ENCODE data around the gene TBC1D21. TPM values are rescaled to one million over a fixed set of nuclear protein-coding genes. Genes with fewer than 3 reads are reported as not detected.

The TBC1D21 gene
- total RNA-seq, 2 donors from 2014 or later: not detected

DNA sequence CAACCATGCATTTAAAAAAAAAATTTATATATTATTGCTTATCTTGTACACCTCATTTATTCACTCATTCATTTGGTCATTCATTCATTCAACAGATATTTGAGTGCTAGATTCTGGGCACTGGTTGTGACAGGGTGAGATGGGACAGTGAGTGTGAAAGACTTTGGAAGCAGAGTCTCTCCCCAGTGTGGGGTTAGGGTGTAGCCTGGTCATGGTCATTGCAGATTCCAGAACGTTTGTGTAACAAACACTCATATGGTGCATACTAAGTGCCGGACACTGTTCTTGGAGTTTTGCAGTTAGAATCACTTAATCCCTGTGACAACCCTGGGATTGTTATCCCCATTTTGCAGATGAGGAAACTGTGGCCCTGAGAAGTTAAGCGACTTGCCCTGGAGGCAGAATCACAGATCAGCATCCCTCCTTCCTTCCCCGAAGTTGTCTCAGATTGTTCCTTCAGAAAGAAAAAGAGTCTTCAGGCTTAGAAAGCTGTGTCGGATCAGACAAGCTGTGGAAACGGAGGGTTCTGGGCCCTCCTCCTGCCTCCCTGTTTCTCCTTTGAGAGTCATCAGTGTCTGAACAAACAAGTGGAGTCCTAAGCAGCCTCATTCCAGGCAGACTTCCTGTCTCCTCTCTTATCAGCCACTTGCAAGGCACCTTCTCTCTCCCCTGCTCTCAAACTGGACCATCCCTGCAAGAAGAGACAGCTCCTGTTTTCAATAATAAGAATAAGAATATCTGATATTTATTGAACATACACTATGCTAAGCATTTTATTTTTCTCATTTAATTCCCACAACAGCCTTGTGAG lies 59.2 kb downstream of the TBC1D21 start:
- peaks cover 42% of the 10 kb centered on the region for H3K4me1 ChIP-seq
- no peak overlapping the region for H3K4me3 ChIP-seq
- H3K36me3 ChIP-seq (replicated peaks in 1 of 2; ENCODE audit: insufficient read depth in 1 of 2, low read depth in 2 of 2): no peaks in the 10 kb centered on the region
- WGBS, 2 donors: 73 to 78% methylated on average over 6 of the region's 6 CpGs
- intact Hi-C loops (cut with DNase I): no loop called here
- no peak overlapping the region for H3K27ac ChIP-seq
- DNase-seq (no peak), ATAC-seq (no peak)
- no peaks in the 10 kb centered on the region for H3K9me3 ChIP-seq
- no peak for TF ChIP-seq CTCF (IDR thresholded peaks at IDR 0.05)
- TF ChIP-seq POLR2A (IDR thresholded peaks at IDR 0.05): no peak
- no peaks in the 10 kb centered on the region for H3K27me3 ChIP-seq

- DNase-seq (peak; percentile 70 to 91 (median 78)), ATAC-seq (peak; percentile 85)
These were observed 60.9 kb downstream of the TBC1D21 start for GRCh38 chr15:73934281-73934680.

DNA sequence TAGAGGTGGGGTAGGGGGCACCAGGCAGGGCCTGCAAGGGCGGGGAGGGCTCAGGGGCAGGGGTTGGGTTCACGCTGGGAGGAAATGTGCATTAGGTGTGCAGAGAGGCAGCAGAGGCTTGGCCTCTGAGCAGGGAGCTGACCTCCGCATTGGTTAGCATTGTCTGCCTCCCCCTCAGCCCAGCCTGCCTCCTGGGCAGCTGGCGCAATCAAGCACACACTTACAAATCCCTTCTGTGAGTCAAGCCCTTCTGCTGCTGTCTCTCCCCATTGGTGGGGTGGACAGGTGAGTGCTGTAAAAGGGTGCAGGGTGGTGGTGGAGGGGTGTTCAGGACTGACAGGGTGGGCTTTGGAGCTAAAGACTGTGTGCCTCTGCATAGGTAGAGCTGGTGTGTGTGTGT lies 62.2 kb downstream of the TBC1D21 start:
- Histone ChIP-seq H3K4me1 (peaks cover 27% of the 10 kb centered on the region), H3K36me3 (replicated peaks in 1 of 2; ENCODE audit: insufficient read depth in 1 of 2, low read depth in 2 of 2) (no peaks in the 10 kb centered on the region), H3K27ac (no peak overlapping the region), H3K27me3 (no peaks in the 10 kb centered on the region), H3K9me3 (no peaks in the 10 kb centered on the region), H3K4me3 (no peak overlapping the region)
- TF ChIP-seq POLR2A (IDR thresholded peaks at IDR 0.05): no peak
- no peak for TF ChIP-seq CTCF (IDR thresholded peaks at IDR 0.05)
- no peak for ATAC-seq
- WGBS, 2 donors: 95 to 100% methylated on average over 4 of the region's 4 CpGs
- intact Hi-C loops (cut with DNase I): no loop called here
- no peak for DNase-seq

More at GRCh38 chr15:73934281-73934680, 60.9 kb downstream of the TBC1D21 start:
- Histone ChIP-seq H3K4me3 (no peak overlapping the region), H3K4me1 (peaks cover 28% of the 10 kb centered on the region), H3K27ac (peak overlapping the region in 3 of 4 donors; percentile 51 to 74 (median 68)), H3K9me3 (no peaks in the 10 kb centered on the region), H3K36me3 (replicated peaks in 1 of 2; ENCODE audit: insufficient read depth in 1 of 2, low read depth in 2 of 2) (no peaks in the 10 kb centered on the region), H3K27me3 (no peaks in the 10 kb centered on the region)
- intact Hi-C loops (cut with DNase I): no loop called here
- peak in 2 of 3 donors; percentile 1 to 41 for TF ChIP-seq POLR2A (IDR thresholded peaks at IDR 0.05)
- TF ChIP-seq CTCF (IDR thresholded peaks at IDR 0.05): no peak
- 29 to 30% methylated on average over 5 to 7 of the region's 7 CpGs for WGBS, 2 donors

GRCh38 chr15:73936181-73936580 lies 62.8 kb downstream of the TBC1D21 start:
- no peaks in the 10 kb centered on the region for H3K9me3 ChIP-seq
- no peak overlapping the region for H3K27ac ChIP-seq
- H3K4me1 ChIP-seq: peaks cover 27% of the 10 kb centered on the region
- ATAC-seq (no peak), DNase-seq (peak in 1 of 4 donors; percentile 28)
- H3K36me3 ChIP-seq (replicated peaks in 1 of 2; ENCODE audit: insufficient read depth in 1 of 2, low read depth in 2 of 2): no peaks in the 10 kb centered on the region
- WGBS, 2 donors: 42 to 88% methylated on average over 4 to 5 of the region's 5 CpGs
- intact Hi-C loops (cut with DNase I): no loop called here
- no peak overlapping the region for H3K4me3 ChIP-seq
- H3K27me3 ChIP-seq: no peaks in the 10 kb centered on the region
- TF ChIP-seq CTCF (IDR thresholded peaks at IDR 0.05) (no peak), POLR2A (IDR thresholded peaks at IDR 0.05) (no peak)

Data from body of pancreas (tissue), 4 donors.